Stimulated activated CD4-positive, alpha-beta T cell treated with anti-CD3 and anti-CD28 coated beads, TNF-alpha, amount 100 ng/mL, for 1 hour (primary cell): ENCODE data around the gene ESR1.
"Not testable (repeated sequence)": the region's sequence is repeated elsewhere in the genome, so short reads cannot be mapped to it uniquely, and the experiment has no call there.

Experiments
- DNase-seq, 3 donors: peaks; one replicate each; pipeline ENCODE4 v3.0.0-alpha.2; 2020; ENCODE audit warnings: low read depth in 3 of 3, low spot score in 1 of 3

Gene ESR1

DNA sequence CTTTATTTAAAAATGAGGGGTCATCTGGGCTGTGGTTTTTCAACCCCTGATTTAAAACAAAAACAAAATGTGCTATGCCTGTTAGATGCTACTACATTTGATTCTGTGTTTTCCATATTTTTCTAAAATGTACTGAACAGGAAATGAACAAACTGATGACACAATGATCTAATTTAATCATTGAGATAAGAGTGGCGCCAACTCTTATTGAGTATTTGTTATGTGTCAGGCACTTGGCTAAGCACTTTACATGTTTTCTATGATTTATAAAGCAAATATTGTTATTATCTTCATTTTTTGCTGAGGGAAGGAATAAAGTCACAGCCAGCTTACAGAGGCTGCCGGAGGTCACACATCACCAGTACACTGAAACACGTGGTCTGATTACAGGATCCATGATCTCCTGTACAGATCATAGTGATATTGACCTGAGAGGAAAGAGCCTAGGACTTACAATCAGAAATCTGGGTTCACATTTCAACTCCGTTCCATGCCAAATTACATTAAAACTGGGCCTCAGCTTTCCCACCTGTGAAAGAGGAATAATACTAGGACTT, 166.7 kb downstream of the ESR1 start:
- no peak for DNase-seq

GRCh38 chr6:151975795-151976194, 168.3 kb downstream of the ESR1 start:
- DNase-seq, result no peak

GRCh38 chr6:151988199-151988598, 180.7 kb downstream of the ESR1 start:
- not testable (repeated sequence) for DNase-seq

DNA sequence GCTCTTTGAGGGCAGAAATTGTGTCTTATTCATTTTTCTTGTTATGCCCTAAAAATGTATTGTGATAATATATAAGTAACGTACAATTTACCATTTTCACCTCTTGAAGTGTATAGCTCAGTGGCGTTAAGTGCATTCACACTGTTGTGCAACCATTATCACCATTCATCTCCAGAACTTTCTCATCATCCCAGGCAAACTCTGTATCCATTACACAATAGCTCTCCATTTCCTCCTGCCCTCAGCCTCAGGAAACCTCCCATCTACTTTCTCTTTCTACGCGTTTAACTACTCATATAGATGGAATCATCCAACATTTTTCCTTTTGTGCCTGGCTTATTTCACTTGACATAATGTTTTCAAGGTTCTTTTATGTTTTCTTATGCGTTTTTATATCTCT, 184.6 kb downstream of the ESR1 start:
- no peak for DNase-seq

DNA sequence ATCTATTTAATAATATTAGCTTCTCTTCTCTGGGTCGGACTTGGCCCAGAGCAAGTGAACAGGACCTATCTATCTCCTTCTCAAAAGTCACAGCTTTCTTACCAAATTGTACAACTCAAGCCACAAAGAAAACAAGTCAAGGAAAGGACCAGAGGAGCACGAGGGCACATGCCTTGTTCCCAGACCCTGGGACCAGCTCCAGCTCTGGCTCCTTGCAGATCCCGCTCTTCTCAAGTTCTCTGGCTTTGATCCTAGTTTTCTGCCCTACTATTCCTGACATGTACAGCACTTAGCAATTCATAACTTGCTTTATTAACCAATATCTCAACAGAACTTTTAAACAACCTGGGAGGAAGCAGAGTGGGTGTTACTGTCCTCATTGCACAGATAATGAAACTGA, 185.9 kb downstream of the ESR1 start:
- no peak for DNase-seq

DNA sequence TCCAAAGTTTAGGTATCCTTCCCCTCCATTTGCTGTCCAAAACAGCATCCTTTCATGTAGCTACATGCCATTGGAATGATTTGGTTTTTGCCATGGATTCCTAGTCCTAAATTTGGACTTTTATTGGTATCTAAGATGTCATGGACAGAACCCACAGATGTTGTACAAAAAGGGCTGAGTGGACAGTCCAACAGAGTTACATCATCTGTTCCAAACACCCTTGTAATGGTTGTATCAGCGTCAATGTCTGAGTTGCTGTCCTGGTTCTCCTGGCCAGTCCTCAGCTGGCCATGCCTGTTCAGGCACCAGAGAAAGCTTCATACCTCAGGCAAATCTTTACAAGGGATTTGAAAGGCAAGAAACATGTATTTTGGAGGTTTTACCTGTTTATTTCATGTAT, 191.3 kb downstream of the ESR1 start:
- DNase-seq, result no peak

DNA sequence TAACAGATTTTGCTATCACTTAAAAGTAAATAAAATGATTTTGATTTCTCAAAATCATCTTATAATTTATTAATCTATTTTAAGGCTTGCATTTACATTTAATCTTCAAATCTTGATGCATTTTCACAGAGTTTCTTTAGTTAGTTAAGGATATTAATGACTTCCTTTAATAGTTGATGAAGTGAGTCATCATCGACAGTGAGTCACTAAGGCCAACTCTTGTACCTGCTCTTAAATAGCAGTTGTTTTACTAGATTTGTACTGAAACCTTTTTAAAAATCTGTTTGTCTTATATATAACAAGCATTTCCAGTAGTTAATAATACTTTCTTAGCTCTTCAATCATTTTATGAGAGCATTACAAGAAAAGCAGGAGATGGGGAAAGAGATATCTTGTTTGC, 191.7 kb downstream of the ESR1 start:
- DNase-seq, result no peak

- no peak for DNase-seq
Observed at GRCh38 chr6:152001408-152001807, 193.9 kb downstream of the ESR1 start.

DNA sequence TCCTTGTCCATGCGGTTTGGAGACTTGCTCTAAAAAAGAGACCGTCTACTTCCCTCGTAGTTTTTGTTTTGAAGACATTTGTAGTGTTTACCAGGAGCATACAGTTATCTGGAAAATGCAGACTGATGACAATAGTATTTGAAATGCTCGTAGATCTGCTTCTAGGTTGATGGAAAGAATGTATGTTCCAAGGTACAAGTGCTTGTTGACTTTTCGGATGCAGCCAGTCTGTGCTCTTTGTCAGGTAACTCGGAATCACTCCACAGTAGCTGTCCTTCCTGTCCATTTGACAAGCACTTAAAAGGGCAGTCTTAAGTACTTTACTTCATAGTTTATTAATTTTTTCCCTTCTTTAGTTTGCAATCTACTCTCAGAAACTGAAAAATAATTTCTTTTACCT, 194.8 kb downstream of the ESR1 start:
- no peak for DNase-seq

GRCh38 chr6:152004036-152004566, 196.6 kb downstream of the ESR1 start:
- DNase-seq, result no peak

DNA sequence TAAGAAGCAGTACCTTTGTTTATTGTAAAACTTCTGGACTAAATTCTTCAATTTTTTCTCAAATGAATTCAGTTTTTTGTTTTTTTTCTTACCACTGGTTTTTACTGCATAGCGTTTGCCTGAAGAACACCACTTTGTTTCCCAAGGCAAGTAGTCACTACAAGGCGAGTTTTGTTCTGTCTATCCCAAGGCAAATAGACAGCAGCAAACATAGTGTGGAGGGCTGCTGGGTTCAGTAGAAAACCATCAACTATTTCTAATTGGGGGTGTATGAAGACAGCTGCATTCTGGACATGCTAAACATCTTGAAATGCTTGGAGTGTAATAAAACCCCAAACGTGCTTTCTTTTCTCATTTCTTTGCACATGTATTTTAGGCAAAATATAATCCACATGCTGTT, 197.4 kb downstream of the ESR1 start:
- DNase-seq, result no peak

DNA sequence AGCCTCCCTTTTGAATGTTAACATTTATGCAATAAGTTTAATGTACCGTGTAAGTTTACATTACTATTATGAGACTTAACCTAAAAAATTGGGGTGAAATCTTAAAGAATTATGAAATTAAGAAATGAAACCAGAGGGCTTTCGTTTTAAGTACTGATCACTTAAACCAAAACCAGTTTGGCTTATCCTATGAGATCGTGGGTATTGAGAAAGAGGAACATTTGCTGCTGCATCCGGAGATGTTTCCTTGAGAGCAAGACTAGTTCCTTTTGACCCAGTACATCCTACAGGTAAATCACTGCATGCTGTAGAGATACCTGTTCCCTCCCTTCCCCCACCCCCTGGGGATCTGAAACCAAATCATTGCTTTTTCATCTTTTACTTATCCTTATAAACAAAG, 201.3 kb downstream of the ESR1 start:
- no peak for DNase-seq

- no peak for DNase-seq
Observed at GRCh38 chr6:152012227-152012626, 204.7 kb downstream of the ESR1 start.

DNA sequence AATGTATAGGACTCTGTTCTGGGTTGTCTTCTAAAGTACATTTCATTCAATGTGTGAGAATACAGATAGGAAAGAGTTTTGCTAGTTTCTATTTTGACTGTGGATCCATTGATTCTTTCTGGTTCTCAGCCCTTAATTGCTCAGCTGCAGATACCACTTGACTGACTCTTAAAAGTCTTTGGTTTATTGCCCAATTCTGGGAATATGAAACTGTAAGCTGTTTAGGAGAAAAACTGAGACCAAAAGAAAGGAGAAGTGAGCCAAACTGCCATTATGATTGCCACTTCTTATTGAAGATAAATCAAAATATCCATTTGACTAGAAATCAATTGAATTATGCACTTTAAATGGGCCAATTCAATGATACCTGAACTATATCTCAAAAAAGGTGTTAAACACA, 211.4 kb downstream of the ESR1 start:
- no peak for DNase-seq

- DNase-seq, result no peak
Observed at GRCh38 chr6:152022303-152022702, 214.8 kb downstream of the ESR1 start.

DNA sequence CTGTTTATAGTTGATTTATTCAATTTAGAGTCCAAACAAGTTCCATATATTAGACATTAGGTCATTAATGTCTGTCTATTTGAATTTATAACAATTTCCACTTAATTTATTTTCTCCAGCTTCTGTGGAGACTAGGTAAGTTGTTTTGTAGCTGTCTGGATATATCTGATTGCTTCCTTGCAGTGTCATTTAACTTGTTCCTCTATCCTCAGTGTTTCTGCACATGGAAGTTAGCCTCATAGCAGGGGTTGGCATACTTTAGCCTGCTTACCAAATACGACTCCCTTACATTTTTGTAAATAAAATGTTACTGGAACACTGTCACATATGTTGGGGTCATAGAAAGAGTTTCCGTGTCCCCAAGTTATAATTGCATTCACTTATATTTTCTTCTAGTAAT, 216.1 kb downstream of the ESR1 start:
- no peak for DNase-seq

GRCh38 chr6:152026291-152026690, 218.8 kb downstream of the ESR1 start:
- DNase-seq, result no peak

GRCh38 chr6:152026744-152027143, 219.3 kb downstream of the ESR1 start:
- DNase-seq, result not testable (repeated sequence)

GRCh38 chr6:152033765-152034164, 226.3 kb downstream of the ESR1 start:
- not testable (repeated sequence) for DNase-seq

GRCh38 chr6:152034631-152035030, 227.1 kb downstream of the ESR1 start:
- no peak for DNase-seq

- no peak for DNase-seq
Observed at GRCh38 chr6:152046118-152046517, 238.6 kb downstream of the ESR1 start.

GRCh38 chr6:152048921-152049320, 241.4 kb downstream of the ESR1 start:
- DNase-seq, result no peak

DNA sequence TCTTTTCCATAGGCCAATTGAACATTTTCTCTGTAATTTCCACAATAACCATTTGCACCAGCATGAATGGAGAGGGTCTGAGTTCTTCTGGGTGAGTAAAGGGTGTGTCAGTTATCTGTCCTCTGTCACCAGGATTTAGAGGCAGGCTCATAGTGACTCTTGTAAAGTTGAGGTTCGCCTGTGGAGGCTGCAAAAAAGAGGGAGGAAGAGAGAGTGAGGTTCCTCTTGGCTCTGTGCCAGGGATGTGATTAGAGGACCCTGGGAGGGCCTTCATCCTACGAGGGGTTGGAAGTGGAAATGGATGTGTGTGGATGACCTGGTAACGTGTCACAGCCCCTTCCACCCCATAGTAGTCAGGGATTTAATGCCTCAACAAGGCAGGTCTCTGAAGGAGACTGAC, 242.0 kb downstream of the ESR1 start:
- no peak for DNase-seq
